GM18909 (cell line): Measurements from ENCODE around the gene DCK.
"Not testable (repeated sequence)": the region's sequence is repeated elsewhere in the genome, so short reads cannot be mapped to it uniquely, and the experiment has no call there.

ENCODE experiments used
- ATAC-seq: cut with Tn5 transposase; IDR thresholded peaks from one replicate; pipeline ENCODE4 v1.9.1; 2021; ENCODE audit warnings: mild to moderate bottlenecking; ENCODE audit not compliant: unreplicated experiment, poor library complexity

The DCK gene

DNA sequence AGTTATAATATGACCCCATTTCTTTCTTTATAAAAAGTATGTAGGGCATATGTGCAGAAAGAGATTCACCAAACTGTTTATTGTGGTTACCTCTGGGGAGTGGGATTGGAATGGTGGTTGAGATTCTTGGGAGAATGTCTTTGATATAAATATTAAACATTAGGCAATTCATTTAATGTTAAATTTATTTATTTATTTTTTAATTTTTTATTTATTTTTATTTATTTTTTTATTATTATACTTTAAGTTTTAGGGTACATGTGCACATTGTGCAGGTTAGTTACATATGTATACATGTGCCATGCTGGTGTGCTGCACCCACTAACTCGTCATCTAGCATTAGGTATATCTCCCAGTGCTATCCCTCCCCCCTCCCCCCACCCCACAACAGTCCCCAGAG is 60.2 kb downstream of the DCK start:
- ATAC-seq, result not testable (repeated sequence)

DNA sequence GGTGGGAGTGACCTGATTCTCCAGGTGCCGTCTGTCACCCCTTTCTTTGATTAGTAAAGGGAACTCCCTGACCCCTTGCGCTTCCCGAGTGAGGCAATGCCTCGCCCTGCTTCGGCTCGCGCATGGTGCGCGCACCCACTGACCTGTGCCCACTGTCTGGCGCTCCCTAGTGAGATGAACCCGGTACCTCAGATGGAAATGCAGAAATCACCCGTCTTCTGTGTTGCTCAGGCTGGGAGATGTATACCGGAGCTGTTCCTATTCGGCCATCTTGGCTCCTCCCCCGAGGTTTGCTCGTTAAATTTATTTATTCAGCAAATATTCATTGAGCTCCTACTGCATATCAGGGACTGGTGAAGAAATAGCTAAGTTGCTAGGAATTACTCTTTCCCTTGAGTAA is 66.1 kb downstream of the DCK start:
- ATAC-seq, result not testable (repeated sequence)

DNA sequence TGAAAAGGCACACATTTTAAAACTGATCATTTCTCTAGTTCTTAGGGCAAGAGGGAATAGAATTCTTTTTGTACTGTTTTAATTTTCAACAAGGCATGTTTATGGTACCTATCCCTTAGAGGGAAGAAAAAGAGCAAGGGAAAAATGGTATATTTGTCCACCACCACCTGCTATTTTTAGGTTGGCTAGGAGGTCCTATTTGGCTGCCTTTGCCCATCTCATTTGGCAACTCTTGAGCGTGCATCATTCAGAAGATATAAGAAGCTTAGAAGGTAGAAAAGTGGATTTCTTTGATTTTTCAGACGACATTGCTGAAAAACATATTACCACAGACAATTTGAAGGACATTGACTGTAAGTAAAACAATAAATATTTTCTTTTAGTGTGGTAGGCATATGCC is 69.0 kb downstream of the DCK start:
- no peak for ATAC-seq

DNA sequence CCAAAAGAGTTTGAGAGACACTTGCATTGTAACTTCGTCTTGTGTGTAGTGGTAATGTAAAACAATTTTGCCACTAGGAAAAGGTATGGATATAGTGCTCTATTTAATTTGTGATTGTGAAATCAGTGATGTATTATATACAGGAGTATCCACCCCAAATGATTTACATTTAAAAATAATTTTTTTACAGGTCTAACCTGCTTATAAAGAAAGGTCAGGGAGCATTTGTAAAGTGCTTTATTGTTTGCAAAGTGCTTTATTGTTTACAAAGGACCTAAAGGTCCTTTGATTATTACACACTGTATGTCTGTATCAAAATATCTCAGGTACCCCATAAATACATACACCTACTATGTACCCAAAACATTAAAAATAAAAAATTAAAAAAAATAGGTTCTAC is 70.3 kb downstream of the DCK start:
- ATAC-seq, result no peak

DNA sequence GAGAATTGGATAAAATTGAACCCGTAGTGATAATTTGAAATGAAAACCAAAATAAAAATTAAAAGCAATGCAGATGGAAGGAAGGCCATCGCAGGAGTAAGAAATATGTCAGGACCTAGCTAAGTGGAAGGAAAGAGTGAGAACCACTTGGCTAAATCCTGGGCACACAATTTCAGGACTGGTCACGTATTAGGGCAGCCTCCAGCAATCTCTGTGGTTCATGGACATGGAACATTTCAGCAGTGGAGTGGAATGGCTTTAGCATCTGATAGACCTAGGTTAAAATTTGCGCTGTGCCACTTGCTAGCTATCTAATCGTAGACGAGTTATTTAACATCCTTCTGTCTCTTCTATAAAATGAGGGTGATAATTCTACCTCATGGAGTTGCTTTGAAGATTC is 71.1 kb downstream of the DCK start:
- ATAC-seq, result no peak

DNA sequence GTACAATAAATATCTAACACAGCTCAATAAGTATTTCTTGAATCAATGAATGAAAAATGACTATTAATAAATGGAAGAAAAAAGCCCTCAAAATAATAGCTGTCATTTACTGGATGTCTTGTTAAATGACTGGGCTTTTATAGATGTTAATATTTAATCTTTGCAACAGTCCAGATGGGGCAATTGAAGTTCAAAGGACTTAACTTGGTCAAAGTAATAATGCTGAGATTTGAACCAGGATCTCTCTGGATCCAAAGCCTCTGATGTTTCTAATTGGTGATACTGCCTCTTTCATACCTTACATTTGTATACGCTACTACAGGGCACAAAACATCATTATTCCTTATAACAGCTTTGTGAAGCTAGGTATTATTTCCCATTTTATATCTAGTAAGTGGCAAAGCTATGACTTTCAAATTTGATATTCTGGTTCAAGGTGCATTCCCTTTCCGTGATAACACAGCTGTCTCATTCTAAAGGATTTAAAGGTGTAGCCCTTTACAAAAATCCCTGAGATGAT is 72.6 kb downstream of the DCK start:
- ATAC-seq, result no peak

DNA sequence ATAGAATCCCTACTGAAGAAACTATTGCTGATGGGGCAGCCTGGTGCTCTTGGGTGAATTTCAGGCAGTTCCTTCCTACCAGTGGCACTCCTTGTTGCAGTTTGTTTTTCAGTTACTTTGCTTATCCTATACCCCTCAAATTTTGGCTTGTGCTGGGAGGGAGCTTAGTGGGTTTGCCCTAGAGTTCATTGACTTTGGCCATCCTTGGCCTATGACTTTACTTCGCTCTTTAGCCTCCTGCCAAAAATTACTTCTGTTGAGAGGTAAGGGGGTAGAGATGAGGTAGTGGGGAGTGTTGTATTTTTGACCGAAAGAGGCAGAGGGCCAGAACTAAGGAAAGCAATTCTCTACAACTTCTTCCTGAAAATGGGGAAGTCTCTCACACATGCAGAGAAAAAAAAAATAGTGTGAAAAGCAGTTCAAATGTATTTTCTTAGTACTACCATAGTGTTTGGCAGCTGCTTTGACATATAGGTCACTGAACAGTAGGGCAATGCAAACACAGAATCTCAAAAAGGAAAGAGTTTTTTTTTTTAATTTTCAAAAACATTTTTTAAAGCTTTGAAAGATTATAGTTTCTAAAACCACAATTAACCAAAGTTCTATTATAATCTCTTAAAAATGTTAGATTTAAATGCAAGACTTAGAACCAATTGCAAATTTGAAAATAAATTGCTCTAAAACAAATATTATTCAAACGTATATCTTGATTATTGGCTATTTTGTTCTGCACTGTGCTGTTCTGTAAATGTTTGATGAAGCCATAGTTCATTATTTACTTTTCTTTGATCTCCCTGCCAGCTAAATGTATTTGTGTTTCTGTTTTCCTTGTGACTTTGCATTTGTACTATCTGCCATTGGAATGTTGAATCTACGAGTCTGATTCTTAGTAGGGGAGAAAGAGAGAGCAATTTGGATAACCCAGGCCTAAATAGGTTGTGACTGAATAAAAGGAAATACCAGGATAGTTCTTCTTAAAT is 73.6 kb downstream of the DCK start:
- ATAC-seq, result no peak

DNA sequence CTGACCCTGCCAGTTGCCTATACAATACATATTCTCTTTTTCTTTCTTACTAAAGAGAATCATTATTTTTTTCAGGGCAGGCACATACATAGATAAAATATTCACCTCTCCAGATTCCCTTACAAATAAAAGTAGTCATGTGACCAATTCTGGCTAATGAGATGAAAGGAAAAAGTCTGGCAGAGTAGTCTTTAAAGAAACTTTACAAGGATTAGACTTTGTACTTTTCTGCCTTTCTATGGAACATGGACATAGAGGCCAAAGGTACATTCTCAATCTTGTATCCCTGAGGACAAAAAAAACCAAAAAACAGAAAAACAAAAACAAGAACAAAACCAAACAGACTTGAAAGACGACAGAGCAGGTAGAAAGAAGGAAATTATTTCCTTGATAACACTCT is 75.6 kb downstream of the DCK start:
- no peak for ATAC-seq

DNA sequence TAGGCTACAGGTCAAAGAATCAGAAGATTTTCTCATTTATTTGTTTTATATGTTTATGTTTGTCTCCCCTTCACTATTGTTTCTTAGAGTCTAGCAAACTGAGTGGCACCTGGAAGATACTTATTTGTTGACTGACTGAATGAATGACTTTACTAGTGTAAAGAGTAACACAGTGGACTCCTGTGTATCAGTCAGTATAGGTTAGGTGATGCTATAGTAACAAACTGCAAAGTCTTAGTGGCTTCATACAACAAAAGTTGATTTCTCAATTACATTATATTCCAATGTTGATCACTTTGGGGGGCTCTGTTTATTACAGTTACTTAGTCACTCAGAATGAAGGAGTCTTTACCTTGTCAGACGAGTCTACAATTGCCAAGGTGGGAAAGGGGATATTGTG is 76.6 kb downstream of the DCK start:
- no peak for ATAC-seq

DNA sequence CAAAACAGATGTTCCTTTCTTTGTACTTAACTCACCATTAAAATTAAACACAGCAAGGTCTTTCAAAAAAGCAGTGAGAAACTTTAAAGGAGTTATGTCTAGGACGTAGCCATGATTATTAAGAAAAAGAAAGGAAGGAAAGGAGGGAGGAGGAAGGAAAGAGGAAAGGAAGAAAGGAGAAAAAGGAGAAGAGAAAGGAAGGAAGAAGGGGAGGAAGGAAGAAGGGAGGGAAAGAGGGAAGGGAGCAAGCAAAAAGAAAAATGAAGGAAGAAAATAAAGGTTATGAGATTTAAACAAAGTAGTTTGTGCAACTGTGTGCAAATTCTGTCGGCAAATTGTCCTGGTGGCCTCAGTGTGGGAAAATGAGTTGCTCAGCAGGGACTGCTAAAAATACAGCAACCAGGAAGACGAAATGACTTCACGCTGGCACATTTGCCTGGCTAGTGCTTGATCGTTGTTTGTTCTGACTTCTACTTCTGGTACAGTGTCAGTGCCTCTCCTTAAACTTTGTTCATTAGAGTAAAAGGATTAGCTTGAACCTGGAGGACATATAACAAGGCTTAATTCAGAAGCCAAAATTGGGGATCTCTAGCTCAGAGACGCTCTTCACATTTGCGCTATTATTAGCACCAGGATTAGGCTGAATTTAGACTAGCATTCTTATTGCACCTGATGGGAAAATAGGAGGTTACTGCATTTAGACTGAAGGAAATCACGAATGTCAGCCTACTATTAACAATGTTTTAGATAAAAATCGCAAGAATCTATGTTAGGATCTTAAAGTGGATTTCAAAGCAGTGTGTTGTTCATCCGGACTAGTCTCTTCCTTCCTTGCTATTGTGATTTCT is 81.2 kb downstream of the DCK start:
- no peak for ATAC-seq
